Left ventricle myocardium inferior (tissue), 1 donor: ENCODE data around the gene PIGH. TPM values are rescaled to one million over a fixed set of nuclear protein-coding genes. Genes with fewer than 3 reads are reported as not detected.

Experiments used
- DNase-seq: peaks from one replicate; pipeline ENCODE4 v3.0.0-alpha.2; 2020
- H3K27ac ChIP-seq: fragments of 200-600 bp; replicated peaks from 2 replicates; pipeline ENCODE4 v1.8.0; 2021
- H3K27me3 ChIP-seq: fragments of 200-600 bp; 2 replicates; pipeline ENCODE4 v1.8.0; 2021; ENCODE audit warnings: low read depth
- H3K36me3 ChIP-seq: fragments of 200-600 bp; 2 replicates; pipeline ENCODE4 v1.8.0; 2021
- H3K4me1 ChIP-seq: fragments of 200-600 bp; 2 replicates; pipeline ENCODE4 v1.8.0; 2021
- H3K4me3 ChIP-seq: fragments of 200-600 bp; 2 replicates; pipeline ENCODE4 v1.8.0; 2021; ENCODE audit warnings: mild to moderate bottlenecking, moderate library complexity
- H3K9me3 ChIP-seq: fragments of 200-600 bp; replicated peaks from 2 replicates; pipeline ENCODE4 v1.8.0; 2021
- intact Hi-C: fragments of 100-400 bp; cut with micrococcal nuclease; formaldehyde crosslinking; loops from one replicate; pipeline ENCODE4 v1.11.0; 2022
- total RNA-seq: library from RNA; stranded (reverse); fragmentation: NEBNext Ultra II Directional; extraction: Animal tissue kit (Norgen Biotek cat#: 25700); gene quantifications from one replicate; pipeline ENCODE4 v1.2.1, GENCODE V29; 2021
- TF ChIP-seq, protein P1 (sequence below): fragments of 200-600 bp; IDR thresholded peaks from 2 replicates; pipeline ENCODE4 v1.8.0; 2021; ENCODE audit warnings: antibody characterized with exemption, mild to moderate bottlenecking, borderline replicate concordance
- donor health status: DM: no; HTN: yes; CAD: no; lungs with severe emphysema.

PIGH gene
- total RNA-seq, 1 donor from 2014 or later: 12.8 TPM

DNA sequence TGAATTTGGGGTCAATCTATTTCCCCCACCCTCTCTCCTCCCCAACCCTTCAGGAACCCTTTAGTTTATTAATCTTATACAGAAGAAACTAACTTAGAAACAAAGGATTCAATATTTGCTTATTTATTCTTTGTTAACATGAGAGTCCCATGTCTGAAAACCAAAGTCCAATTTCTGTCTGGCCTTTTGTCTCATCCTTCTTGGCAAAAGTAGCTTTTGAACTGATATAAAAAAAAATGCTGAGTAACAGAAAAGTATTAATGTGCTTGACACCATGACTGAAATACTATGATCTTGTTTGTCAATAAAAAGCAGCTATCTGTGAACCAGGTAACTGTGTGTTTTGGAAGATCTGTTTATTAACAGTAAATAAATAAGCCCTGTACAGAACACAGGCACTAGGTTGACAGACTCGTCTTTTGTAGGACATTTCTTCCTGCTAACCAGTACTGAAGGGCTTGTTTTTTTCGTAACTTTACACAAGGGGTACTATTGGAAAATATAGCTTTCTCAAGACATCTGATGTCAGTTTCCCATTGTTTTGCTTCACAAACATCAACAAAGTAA lies 10.8 kb downstream of the PIGH start:
- Histone ChIP-seq H3K27me3 (no peaks in the 10 kb centered on the region), H3K4me3 (no peak overlapping the region), H3K9me3 (no peaks in the 10 kb centered on the region), H3K36me3 (peaks cover 69% of the 10 kb centered on the region), H3K27ac (no peak overlapping the region), H3K4me1 (no peaks in the 10 kb centered on the region)
- no peak for DNase-seq
- intact Hi-C loops: no loop called here
- TF ChIP-seq, protein P1, sequence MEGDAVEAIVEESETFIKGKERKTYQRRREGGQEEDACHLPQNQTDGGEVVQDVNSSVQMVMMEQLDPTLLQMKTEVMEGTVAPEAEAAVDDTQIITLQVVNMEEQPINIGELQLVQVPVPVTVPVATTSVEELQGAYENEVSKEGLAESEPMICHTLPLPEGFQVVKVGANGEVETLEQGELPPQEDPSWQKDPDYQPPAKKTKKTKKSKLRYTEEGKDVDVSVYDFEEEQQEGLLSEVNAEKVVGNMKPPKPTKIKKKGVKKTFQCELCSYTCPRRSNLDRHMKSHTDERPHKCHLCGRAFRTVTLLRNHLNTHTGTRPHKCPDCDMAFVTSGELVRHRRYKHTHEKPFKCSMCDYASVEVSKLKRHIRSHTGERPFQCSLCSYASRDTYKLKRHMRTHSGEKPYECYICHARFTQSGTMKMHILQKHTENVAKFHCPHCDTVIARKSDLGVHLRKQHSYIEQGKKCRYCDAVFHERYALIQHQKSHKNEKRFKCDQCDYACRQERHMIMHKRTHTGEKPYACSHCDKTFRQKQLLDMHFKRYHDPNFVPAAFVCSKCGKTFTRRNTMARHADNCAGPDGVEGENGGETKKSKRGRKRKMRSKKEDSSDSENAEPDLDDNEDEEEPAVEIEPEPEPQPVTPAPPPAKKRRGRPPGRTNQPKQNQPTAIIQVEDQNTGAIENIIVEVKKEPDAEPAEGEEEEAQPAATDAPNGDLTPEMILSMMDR: no peak

DNA sequence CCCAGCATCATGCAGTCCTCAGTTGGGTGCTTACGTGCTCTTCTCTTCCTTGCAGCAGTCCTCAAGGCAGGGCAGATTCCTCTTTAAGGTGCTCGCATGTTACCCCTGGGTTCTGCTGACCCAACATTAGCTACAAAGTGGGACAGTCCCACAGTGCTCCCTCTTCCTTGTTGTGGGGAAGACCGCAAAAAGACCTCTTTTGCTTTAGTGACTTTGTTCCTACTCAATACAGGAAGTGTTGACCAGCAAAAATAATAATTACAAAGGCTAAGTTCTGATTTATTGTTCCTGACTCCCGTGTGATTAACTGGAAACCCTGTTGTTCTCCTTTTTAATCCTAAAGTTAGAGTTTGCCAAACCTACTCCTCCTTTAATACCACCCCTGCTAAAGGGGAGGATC lies 13.7 kb downstream of the PIGH start:
- no peak overlapping the region for H3K4me3 ChIP-seq
- TF ChIP-seq, protein P1: no peak
- H3K27me3 ChIP-seq: no peaks in the 10 kb centered on the region
- no peak for DNase-seq
- H3K27ac ChIP-seq: no peak overlapping the region
- H3K4me1 ChIP-seq: no peaks in the 10 kb centered on the region
- intact Hi-C loops: no loop called here
- peaks cover 42% of the 10 kb centered on the region for H3K36me3 ChIP-seq
- H3K9me3 ChIP-seq: no peaks in the 10 kb centered on the region

DNA sequence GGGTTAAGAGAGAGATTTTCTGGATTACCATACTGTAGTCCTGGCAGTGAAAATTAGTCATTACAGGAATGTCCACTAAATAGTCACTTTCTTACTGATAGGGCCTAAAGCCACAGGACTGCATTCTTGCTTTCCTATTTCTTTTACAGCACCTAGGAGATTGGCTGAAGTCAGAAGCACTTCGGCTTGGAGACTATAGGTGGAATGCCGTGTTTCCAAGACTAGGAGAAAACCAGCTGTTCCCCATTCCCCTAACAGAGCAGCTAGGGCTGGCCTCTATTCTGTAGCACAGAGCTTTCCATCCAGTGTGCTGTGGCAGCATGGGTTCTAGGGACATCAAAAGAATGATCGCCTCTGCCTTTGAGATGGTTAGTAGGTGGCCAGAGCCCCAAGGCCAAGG lies 15.1 kb downstream of the PIGH start:
- TF ChIP-seq, protein P1: no peak
- intact Hi-C loops: no loop called here

DNA sequence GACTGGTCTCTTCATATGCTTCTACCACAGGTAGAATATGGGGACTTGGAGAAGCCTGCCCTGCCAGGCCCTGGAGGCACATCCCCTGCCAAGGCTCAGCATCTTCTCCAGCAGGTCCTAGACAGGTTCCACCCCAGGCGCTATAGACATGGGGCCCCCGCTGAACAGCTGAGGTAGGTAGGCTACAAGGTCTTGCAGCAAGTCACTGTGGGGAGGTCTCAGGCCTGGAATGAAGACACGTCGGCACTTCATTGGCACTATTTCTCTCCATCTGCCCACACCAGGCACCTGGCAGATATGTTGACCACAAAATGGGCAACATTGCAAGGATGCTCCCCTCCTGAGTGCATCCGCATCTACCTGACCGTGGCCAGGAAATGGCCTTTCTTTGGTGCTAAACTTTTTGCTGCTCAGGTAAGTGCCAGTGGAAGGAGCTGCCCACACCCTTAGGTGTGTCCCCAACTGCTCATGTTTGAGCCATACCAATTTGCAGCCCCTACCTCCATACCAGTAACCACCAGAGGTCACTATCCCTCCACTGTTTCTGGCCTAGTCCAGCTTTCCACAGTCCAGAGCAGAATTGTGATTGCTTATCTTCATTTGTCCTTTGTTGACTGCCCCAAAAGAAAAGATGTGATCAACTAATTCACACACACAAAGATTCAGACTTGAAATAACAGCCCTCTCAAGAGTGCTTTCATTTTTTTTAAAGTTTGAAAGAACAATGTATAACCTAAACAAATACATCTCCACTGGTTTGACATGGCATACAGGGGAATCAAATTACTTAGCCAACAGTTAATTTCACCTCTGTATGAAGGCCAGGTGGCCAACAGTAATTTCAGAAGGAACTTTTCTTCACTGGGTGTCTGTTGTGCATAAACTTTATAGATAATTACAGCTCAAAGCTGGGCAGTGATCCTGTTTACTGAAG lies 16.1 kb downstream of the PIGH start:
- H3K4me3 ChIP-seq: no peak overlapping the region
- DNase-seq: no peak
- TF ChIP-seq, protein P1: peak; percentile 75
- H3K27me3 ChIP-seq: no peaks in the 10 kb centered on the region
- no peaks in the 10 kb centered on the region for H3K9me3 ChIP-seq
- intact Hi-C loops: no loop called here
- H3K36me3 ChIP-seq: peaks cover 30% of the 10 kb centered on the region
- no peaks in the 10 kb centered on the region for H3K4me1 ChIP-seq
- H3K27ac ChIP-seq: no peak overlapping the region

More for the DNA sequence above, 15.1 kb downstream of the PIGH start:
- Histone ChIP-seq H3K36me3 (peaks cover 36% of the 10 kb centered on the region), H3K27me3 (no peaks in the 10 kb centered on the region), H3K4me1 (no peaks in the 10 kb centered on the region), H3K4me3 (no peak overlapping the region), H3K9me3 (no peaks in the 10 kb centered on the region), H3K27ac (no peak overlapping the region)
- no peak for DNase-seq

DNA sequence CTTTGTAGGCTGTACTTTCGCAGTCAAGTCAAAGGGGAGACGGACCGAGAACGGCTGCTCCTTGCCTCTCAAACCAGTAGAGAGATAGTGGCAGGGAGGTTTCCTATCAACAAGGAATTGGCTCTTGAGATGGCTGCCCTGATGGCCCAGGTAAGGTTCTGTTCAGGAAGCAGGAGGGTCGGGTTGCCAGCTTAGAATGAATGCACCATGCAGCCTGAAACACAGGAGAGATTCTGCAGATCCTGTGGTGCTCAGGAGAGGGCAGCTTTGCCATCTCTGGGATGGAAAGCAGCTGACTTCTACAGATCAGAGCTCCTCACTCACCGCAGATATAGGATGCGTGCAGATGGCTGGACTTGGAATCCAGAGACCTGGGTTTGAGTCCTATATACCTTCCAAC lies 18.0 kb downstream of the PIGH start:
- H3K4me3 ChIP-seq: no peak overlapping the region

More for the DNA sequence above, 18.0 kb downstream of the PIGH start:
- Histone ChIP-seq H3K9me3 (no peaks in the 10 kb centered on the region), H3K4me1 (no peaks in the 10 kb centered on the region), H3K36me3 (peaks cover 18% of the 10 kb centered on the region), H3K27me3 (no peaks in the 10 kb centered on the region), H3K27ac (no peak overlapping the region)
- DNase-seq: no peak
- TF ChIP-seq, protein P1: no peak
- intact Hi-C loops: no loop called here
